Medulla oblongata (tissue), 1 donor: ENCODE data around the gene BICDL1.
"Not testable (repeated sequence)": the region's sequence is repeated elsewhere in the genome, so short reads cannot be mapped to it uniquely, and the experiment has no call there.

Experiments
- DNase-seq: peaks from one replicate; pipeline ENCODE4 v3.0.0-alpha.2; 2015; ENCODE audit errors: extremely low spot score

BICDL1 gene

GRCh38 chr12:120006258-120006975, 17.4 kb downstream of the BICDL1 start:
- DNase-seq: no peak

- DNase-seq: no peak
These were observed 18.2 kb downstream of the BICDL1 start for GRCh38 chr12:120007272-120007671.

GRCh38 chr12:120010661-120011230, 21.7 kb downstream of the BICDL1 start:
- no peak for DNase-seq

GRCh38 chr12:120012067-120012621, 23.1 kb downstream of the BICDL1 start:
- no peak for DNase-seq

GRCh38 chr12:120013659-120014380, 24.8 kb downstream of the BICDL1 start:
- no peak for DNase-seq

GRCh38 chr12:120014381-120014735, 25.3 kb downstream of the BICDL1 start:
- DNase-seq: not testable (repeated sequence)

GRCh38 chr12:120015313-120015712, 26.3 kb downstream of the BICDL1 start:
- DNase-seq: no peak

- not testable (repeated sequence) for DNase-seq
These were observed 27.2 kb downstream of the BICDL1 start for GRCh38 chr12:120016199-120016598.

GRCh38 chr12:120019197-120019596, 30.2 kb downstream of the BICDL1 start:
- DNase-seq: no peak

- no peak for DNase-seq
These were observed 30.9 kb downstream of the BICDL1 start for GRCh38 chr12:120019938-120020337.

GRCh38 chr12:120024193-120024592, 35.2 kb downstream of the BICDL1 start:
- no peak for DNase-seq

- no peak for DNase-seq
These were observed 36.6 kb downstream of the BICDL1 start for GRCh38 chr12:120025640-120026039.

GRCh38 chr12:120032242-120032641, 43.2 kb downstream of the BICDL1 start:
- no peak for DNase-seq

- no peak for DNase-seq
These were observed 48.8 kb downstream of the BICDL1 start for GRCh38 chr12:120037851-120038250.

- no peak for DNase-seq
These were observed 50.7 kb downstream of the BICDL1 start for GRCh38 chr12:120039711-120040110.

- DNase-seq: no peak
These were observed 52.6 kb downstream of the BICDL1 start for GRCh38 chr12:120041386-120042231.

GRCh38 chr12:120045367-120045766, 56.3 kb downstream of the BICDL1 start:
- not testable (repeated sequence) for DNase-seq

GRCh38 chr12:120047072-120047471, 58.0 kb downstream of the BICDL1 start:
- no peak for DNase-seq

GRCh38 chr12:120048263-120048662, 59.2 kb downstream of the BICDL1 start:
- no peak for DNase-seq

GRCh38 chr12:120049426-120049825, 60.4 kb downstream of the BICDL1 start:
- DNase-seq: no peak

GRCh38 chr12:120051535-120051934, 62.5 kb downstream of the BICDL1 start:
- DNase-seq: no peak

GRCh38 chr12:120054293-120054692, 65.3 kb downstream of the BICDL1 start:
- no peak for DNase-seq
